ENCODE data around the gene SKOR1. TPM values are rescaled to one million over a fixed set of nuclear protein-coding genes. Genes with fewer than 3 reads are reported as not detected.

Gene SKOR1
- total and polyA plus RNA-seq, 3 donors from 2014 or later, result 1.1 to 2.2 (median 1.3) TPM

GRCh38 chr15:67777773-67778172 is 47.5 kb upstream of the SKOR1 start:
- DNase-seq, result no peak
- Histone ChIP-seq H3K27ac (no peak overlapping the region), H3K4me3 (no peak overlapping the region), H3K9me3 (no peaks in the 10 kb centered on the region), H3K4me1 (no peaks in the 10 kb centered on the region), H3K27me3 (no peaks in the 10 kb centered on the region), H3K36me3 (ENCODE audit: low read depth, missing control alignments) (no peaks in the 10 kb centered on the region)
- intact Hi-C loops (cut with DNase I; ENCODE audit: low total_unique reads), result no loop called here
- WGBS, 2 donors, result 88 to 95% methylated on average over 2 of the region's 2 CpGs
- no peak for TF ChIP-seq CTCF (IDR thresholded peaks at IDR 0.05)

GRCh38 chr15:67778968-67779548 is 46.3 kb upstream of the SKOR1 start:
- 87 to 92% methylated on average over 5 of the region's 5 CpGs for WGBS, 2 donors
- intact Hi-C loops (cut with DNase I; ENCODE audit: low total_unique reads), result no loop called here
- no peaks in the 10 kb centered on the region for H3K9me3 ChIP-seq
- no peaks in the 10 kb centered on the region for H3K36me3 ChIP-seq (ENCODE audit: low read depth, missing control alignments)
- H3K27me3 ChIP-seq, result no peaks in the 10 kb centered on the region
- H3K4me1 ChIP-seq, result no peaks in the 10 kb centered on the region
- H3K4me3 ChIP-seq, result no peak overlapping the region
- no peak for TF ChIP-seq CTCF (IDR thresholded peaks at IDR 0.05)
- no peak for TF ChIP-seq POLR2A (IDR thresholded peaks at IDR 0.05)
- no peak for DNase-seq
- H3K27ac ChIP-seq, result no peak overlapping the region

GRCh38 chr15:67779549-67780111 is 45.7 kb upstream of the SKOR1 start:
- TF ChIP-seq CTCF (IDR thresholded peaks at IDR 0.05), result no peak
- TF ChIP-seq POLR2A (IDR thresholded peaks at IDR 0.05), result no peak
- intact Hi-C loops (cut with DNase I; ENCODE audit: low total_unique reads), result no loop called here
- Histone ChIP-seq H3K4me3 (no peak overlapping the region), H3K27me3 (no peaks in the 10 kb centered on the region), H3K27ac (no peak overlapping the region), H3K4me1 (no peaks in the 10 kb centered on the region), H3K9me3 (no peaks in the 10 kb centered on the region), H3K36me3 (ENCODE audit: low read depth, missing control alignments) (no peaks in the 10 kb centered on the region)
- 89 to 93% methylated on average over 6 of the region's 6 CpGs for WGBS, 2 donors
- no peak for DNase-seq

GRCh38 chr15:67781061-67781460 is 44.2 kb upstream of the SKOR1 start:
- Histone ChIP-seq H3K27ac (no peak overlapping the region), H3K27me3 (no peaks in the 10 kb centered on the region), H3K9me3 (no peaks in the 10 kb centered on the region), H3K4me3 (no peak overlapping the region), H3K4me1 (no peaks in the 10 kb centered on the region), H3K36me3 (ENCODE audit: low read depth, missing control alignments) (no peaks in the 10 kb centered on the region)
- intact Hi-C loops (cut with DNase I; ENCODE audit: low total_unique reads), result no loop called here
- no peak for TF ChIP-seq CTCF (IDR thresholded peaks at IDR 0.05)
- TF ChIP-seq POLR2A (IDR thresholded peaks at IDR 0.05), result no peak
- 89 to 95% methylated on average over 3 of the region's 3 CpGs for WGBS, 2 donors
- DNase-seq, result no peak
